Measurements from ENCODE around the gene UGT1A6. TPM values are rescaled to one million over a fixed set of nuclear protein-coding genes. Genes with fewer than 3 reads are reported as not detected.
A peak's percentile ranks its signal among the peaks of the same experiment; 100 is the strongest.

The UGT1A6 gene
- total and polyA plus RNA-seq, 2 donors from 2014 or later, result 43.7 to 110 TPM

GRCh38 chr2:233816334-233816733 lies 123.6 kb downstream of the UGT1A6 start:
- peak in 1 of 5 donors; percentile 13 for DNase-seq

GRCh38 chr2:233816771-233817170 lies 124.1 kb downstream of the UGT1A6 start:
- TF ChIP-seq, protein P1, sequence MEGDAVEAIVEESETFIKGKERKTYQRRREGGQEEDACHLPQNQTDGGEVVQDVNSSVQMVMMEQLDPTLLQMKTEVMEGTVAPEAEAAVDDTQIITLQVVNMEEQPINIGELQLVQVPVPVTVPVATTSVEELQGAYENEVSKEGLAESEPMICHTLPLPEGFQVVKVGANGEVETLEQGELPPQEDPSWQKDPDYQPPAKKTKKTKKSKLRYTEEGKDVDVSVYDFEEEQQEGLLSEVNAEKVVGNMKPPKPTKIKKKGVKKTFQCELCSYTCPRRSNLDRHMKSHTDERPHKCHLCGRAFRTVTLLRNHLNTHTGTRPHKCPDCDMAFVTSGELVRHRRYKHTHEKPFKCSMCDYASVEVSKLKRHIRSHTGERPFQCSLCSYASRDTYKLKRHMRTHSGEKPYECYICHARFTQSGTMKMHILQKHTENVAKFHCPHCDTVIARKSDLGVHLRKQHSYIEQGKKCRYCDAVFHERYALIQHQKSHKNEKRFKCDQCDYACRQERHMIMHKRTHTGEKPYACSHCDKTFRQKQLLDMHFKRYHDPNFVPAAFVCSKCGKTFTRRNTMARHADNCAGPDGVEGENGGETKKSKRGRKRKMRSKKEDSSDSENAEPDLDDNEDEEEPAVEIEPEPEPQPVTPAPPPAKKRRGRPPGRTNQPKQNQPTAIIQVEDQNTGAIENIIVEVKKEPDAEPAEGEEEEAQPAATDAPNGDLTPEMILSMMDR (IDR thresholded peaks at IDR 0.05; ENCODE audit: borderline replicate concordance, extremely low read depth, insufficient read depth), result no peak
- Histone ChIP-seq H3K27ac (ENCODE audit: low read depth in 2 of 2, low read length in 2 of 2) (no peak overlapping the region), H3K36me3 (ENCODE audit: control insufficient read depth in 2 of 3, insufficient read depth in 3 of 3, low read length in 3 of 3) (no peaks in the 10 kb centered on the region), H3K4me3 (ENCODE audit: low read length in 3 of 3) (no peak overlapping the region), H3K9ac (ENCODE audit: low read length in 3 of 3) (no peak overlapping the region), H3K27me3 (ENCODE audit: control insufficient read depth, insufficient read depth, low read length) (no peaks in the 10 kb centered on the region), H3K9me3 (ENCODE audit: control insufficient read depth in 2 of 3, insufficient read depth in 1 of 3, low read length in 3 of 3) (no peaks in the 10 kb centered on the region), H3K4me1 (ENCODE audit: control insufficient read depth in 2 of 3, insufficient read depth in 2 of 3, low read depth in 1 of 3, low read length in 3 of 3) (no peaks in the 10 kb centered on the region)
- DNase-seq (peak in 2 of 5 donors; percentile 23 to 40), FAIRE-seq (no peak)
- intact Hi-C loops (cut with DNase I), result no loop called here

More at GRCh38 chr2:233816334-233816733, 123.6 kb downstream of the UGT1A6 start:
- H3K27me3 ChIP-seq (ENCODE audit: control insufficient read depth, insufficient read depth, low read length), result no peaks in the 10 kb centered on the region
- FAIRE-seq, result no peak
- H3K27ac ChIP-seq (ENCODE audit: low read depth in 2 of 2, low read length in 2 of 2), result no peak overlapping the region
- H3K36me3 ChIP-seq (ENCODE audit: control insufficient read depth in 2 of 3, insufficient read depth in 3 of 3, low read length in 3 of 3), result no peaks in the 10 kb centered on the region
- TF ChIP-seq, protein P1 (IDR thresholded peaks at IDR 0.05; ENCODE audit: borderline replicate concordance, extremely low read depth, insufficient read depth), result no peak
- no peak overlapping the region for H3K9ac ChIP-seq (ENCODE audit: low read length in 3 of 3)
- no peaks in the 10 kb centered on the region for H3K4me1 ChIP-seq (ENCODE audit: control insufficient read depth in 2 of 3, insufficient read depth in 2 of 3, low read depth in 1 of 3, low read length in 3 of 3)
- intact Hi-C loops (cut with DNase I), result no loop called here
- no peak overlapping the region for H3K4me3 ChIP-seq (ENCODE audit: low read length in 3 of 3)
- no peaks in the 10 kb centered on the region for H3K9me3 ChIP-seq (ENCODE audit: control insufficient read depth in 2 of 3, insufficient read depth in 1 of 3, low read length in 3 of 3)

DNA sequence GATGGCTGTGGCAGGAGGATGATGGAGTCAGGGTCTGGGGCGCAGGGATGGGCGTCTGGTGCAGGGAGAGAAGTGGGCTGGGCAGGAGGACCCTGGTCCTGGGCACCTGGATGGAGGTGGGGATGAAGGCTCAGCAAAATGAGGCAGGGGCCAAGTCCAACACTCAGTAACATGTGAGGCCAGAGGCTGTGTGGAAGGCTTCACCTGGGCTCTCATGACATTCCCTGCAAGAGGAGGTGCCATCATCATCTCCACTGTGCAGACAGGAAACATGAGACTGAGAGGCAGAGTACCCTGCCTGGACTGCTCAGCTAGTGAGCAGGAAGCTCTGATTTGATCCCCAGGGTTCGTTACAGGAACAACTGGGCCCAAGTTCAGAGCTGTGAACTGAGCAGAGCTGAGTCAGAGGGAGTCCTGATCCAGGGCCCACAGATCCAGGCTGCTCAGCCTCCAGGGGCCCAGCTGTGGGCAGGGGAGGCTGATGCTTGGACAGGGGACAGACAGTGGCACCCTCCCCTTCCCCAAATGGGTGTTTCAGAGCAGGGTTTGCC lies 124.7 kb downstream of the UGT1A6 start:
- Histone ChIP-seq H3K4me1 (ENCODE audit: control insufficient read depth in 2 of 3, insufficient read depth in 2 of 3, low read depth in 1 of 3, low read length in 3 of 3) (no peaks in the 10 kb centered on the region), H3K9ac (ENCODE audit: low read length in 3 of 3) (no peak overlapping the region), H3K9me3 (ENCODE audit: control insufficient read depth in 2 of 3, insufficient read depth in 1 of 3, low read length in 3 of 3) (no peaks in the 10 kb centered on the region), H3K27ac (ENCODE audit: low read depth in 2 of 2, low read length in 2 of 2) (no peak overlapping the region), H3K4me3 (ENCODE audit: low read length in 3 of 3) (no peak overlapping the region), H3K36me3 (ENCODE audit: control insufficient read depth in 2 of 3, insufficient read depth in 3 of 3, low read length in 3 of 3) (no peaks in the 10 kb centered on the region), H3K27me3 (ENCODE audit: control insufficient read depth, insufficient read depth, low read length) (no peaks in the 10 kb centered on the region)
- FAIRE-seq (no peak), DNase-seq (peak in 2 of 5 donors; percentile 20 to 43)
- intact Hi-C loops (cut with DNase I), result no loop called here
- TF ChIP-seq, protein P1 (IDR thresholded peaks at IDR 0.05; ENCODE audit: borderline replicate concordance, extremely low read depth, insufficient read depth), result no peak
